Esophagus muscularis mucosa (tissue), 4 donors: ENCODE measurements around the gene TATDN2.

Experiments used
- EP300 ChIP-seq: sonication (generic); formaldehyde crosslinking; IDR thresholded peaks from one replicate; pipeline ENCODE4 v1.6.1; 2017; ENCODE audit warnings: antibody characterized with exemption
- POLR2A ChIP-seq: fragments of 450-650 bp; IDR thresholded peaks from one replicate; pipeline ENCODE4 v1.6.1; 2017; ENCODE audit warnings: antibody characterized with exemption, moderate library complexity, mild to moderate bottlenecking, low read depth
- TF ChIP-seq, protein P1 (sequence below), 3 experiments: fragments of 200-600 bp in 2 of 3; fragments of 450-650 bp in 1 of 3; sonication (generic) in 2 of 3; IDR thresholded peaks; one replicate each; pipeline ENCODE4 v1.5.1; 2017 to 2019; ENCODE audit warnings: antibody characterized with exemption in 3 of 3, mild to moderate bottlenecking in 2 of 3, moderate library complexity in 1 of 3

DNA sequence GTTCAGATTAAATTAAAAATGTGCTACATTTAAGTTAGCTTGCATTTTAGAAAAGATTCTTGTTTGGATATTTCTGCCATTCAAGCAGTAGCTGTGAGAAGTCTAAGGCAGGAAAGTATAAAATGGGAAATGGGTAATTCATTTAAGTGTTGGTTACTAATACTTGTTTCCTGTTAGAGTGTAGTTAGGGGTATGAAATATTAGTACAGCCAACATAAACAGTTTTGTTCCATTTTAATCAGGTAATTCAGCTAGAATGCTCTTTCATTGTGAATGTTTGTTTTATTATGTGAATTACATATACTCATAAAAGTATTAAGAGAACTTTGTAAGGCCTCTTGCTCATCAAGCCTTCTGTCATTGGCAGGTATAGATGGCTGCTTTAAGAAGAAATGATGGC lies 19.9 kb downstream of the TATDN2 start:
- TF ChIP-seq, protein P1, sequence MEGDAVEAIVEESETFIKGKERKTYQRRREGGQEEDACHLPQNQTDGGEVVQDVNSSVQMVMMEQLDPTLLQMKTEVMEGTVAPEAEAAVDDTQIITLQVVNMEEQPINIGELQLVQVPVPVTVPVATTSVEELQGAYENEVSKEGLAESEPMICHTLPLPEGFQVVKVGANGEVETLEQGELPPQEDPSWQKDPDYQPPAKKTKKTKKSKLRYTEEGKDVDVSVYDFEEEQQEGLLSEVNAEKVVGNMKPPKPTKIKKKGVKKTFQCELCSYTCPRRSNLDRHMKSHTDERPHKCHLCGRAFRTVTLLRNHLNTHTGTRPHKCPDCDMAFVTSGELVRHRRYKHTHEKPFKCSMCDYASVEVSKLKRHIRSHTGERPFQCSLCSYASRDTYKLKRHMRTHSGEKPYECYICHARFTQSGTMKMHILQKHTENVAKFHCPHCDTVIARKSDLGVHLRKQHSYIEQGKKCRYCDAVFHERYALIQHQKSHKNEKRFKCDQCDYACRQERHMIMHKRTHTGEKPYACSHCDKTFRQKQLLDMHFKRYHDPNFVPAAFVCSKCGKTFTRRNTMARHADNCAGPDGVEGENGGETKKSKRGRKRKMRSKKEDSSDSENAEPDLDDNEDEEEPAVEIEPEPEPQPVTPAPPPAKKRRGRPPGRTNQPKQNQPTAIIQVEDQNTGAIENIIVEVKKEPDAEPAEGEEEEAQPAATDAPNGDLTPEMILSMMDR (IDR thresholded peaks at IDR 0.05): no peak
- TF ChIP-seq EP300 (no peak), POLR2A (no peak)
